H9 (cell line): ENCODE measurements around the gene PYGB. TPM values are rescaled to one million over a fixed set of nuclear protein-coding genes. Genes with fewer than 3 reads are reported as not detected.

Experiments used
- DNase-seq: peaks from one replicate; pipeline ENCODE4 v3.0.0-alpha.2; 2017
- H2AFZ ChIP-seq: one replicate; pipeline ENCODE4 v1.6.1; 2013; ENCODE audit warnings: mild to moderate bottlenecking, low read length, control low read depth, moderate library complexity
- H2AK5ac ChIP-seq: 2 replicates; pipeline ENCODE4 v1.6.1; 2013; ENCODE audit warnings: low read length, control low read depth, mixed read lengths; ENCODE audit not compliant: insufficient read length
- H2BK120ac ChIP-seq: one replicate; pipeline ENCODE4 v1.6.1; 2013; ENCODE audit warnings: low read depth, mild to moderate bottlenecking, low read length, control low read depth, inconsistent platforms; ENCODE audit not compliant: poor library complexity, severe bottlenecking
- H2BK12ac ChIP-seq: 2 replicates; pipeline ENCODE4 v1.6.1; 2013; ENCODE audit warnings: low read length, control low read depth, mixed read lengths, low read depth; ENCODE audit not compliant: insufficient read length
- H2BK15ac ChIP-seq: 2 replicates; pipeline ENCODE4 v1.6.1; 2013; ENCODE audit warnings: low read depth, low read length, control low read depth
- H2BK20ac ChIP-seq: one replicate; pipeline ENCODE4 v1.6.1; 2013; ENCODE audit warnings: low read depth, mild to moderate bottlenecking, low read length, control low read depth, inconsistent platforms; ENCODE audit not compliant: poor library complexity, severe bottlenecking
- H2BK5ac ChIP-seq: 2 replicates; pipeline ENCODE4 v1.6.1; 2013; ENCODE audit warnings: low read length, control low read depth, mixed read lengths; ENCODE audit not compliant: insufficient read length
- H3K14ac ChIP-seq: 2 replicates; pipeline ENCODE4 v1.6.1; 2013; ENCODE audit warnings: low read length, control low read depth; ENCODE audit not compliant: insufficient read depth
- H3K18ac ChIP-seq: 2 replicates; pipeline ENCODE4 v1.6.1; 2013; ENCODE audit warnings: low read depth, mild to moderate bottlenecking, mixed read lengths, low read length, control low read depth; ENCODE audit not compliant: insufficient read length
- H3K23ac ChIP-seq: 2 replicates; pipeline ENCODE4 v1.6.1; 2013; ENCODE audit warnings: low read length, control low read depth, mixed read lengths, low read depth; ENCODE audit not compliant: insufficient read length
- H3K23me2 ChIP-seq: 2 replicates; pipeline ENCODE4 v1.6.1; 2013; ENCODE audit warnings: low read depth, mild to moderate bottlenecking, mixed read lengths, low read length, control low read depth; ENCODE audit not compliant: insufficient read length, poor library complexity, severe bottlenecking
- H3K27ac ChIP-seq: 2 replicates; pipeline ENCODE4 v1.5.1; 2013; ENCODE audit warnings: low read length, control low read depth, mixed read lengths, low read depth; ENCODE audit not compliant: insufficient read length
- H3K27me3 ChIP-seq: 2 replicates; pipeline ENCODE4 v1.6.1; 2013; ENCODE audit warnings: low read length, control low read depth, inconsistent platforms; ENCODE audit not compliant: insufficient read depth
- H3K4ac ChIP-seq: 2 replicates; pipeline ENCODE4 v1.6.1; 2013; ENCODE audit warnings: low read depth, mild to moderate bottlenecking, control low read depth, inconsistent platforms, low read length, moderate library complexity
- H3K4me1 ChIP-seq: 2 replicates; pipeline ENCODE4 v1.6.1; 2013; ENCODE audit warnings: low read length, control low read depth, inconsistent platforms; ENCODE audit not compliant: insufficient read depth
- H3K4me2 ChIP-seq: 2 replicates; pipeline ENCODE4 v1.6.1; 2013; ENCODE audit warnings: low read length, control low read depth, mixed read lengths; ENCODE audit not compliant: insufficient read length, insufficient read depth
- H3K56ac ChIP-seq: 2 replicates; pipeline ENCODE4 v1.6.1; 2013; ENCODE audit warnings: low read depth, mild to moderate bottlenecking, mixed read lengths, low read length, control low read depth; ENCODE audit not compliant: insufficient read length
- H3K79me1 ChIP-seq: 2 replicates; pipeline ENCODE4 v1.6.1; 2013; ENCODE audit warnings: low read depth, mild to moderate bottlenecking, moderate library complexity, low read length, control low read depth, inconsistent platforms; ENCODE audit not compliant: insufficient read depth, poor library complexity, severe bottlenecking
- H3K79me2 ChIP-seq: 2 replicates; pipeline ENCODE4 v1.6.1; 2013; ENCODE audit warnings: low read length, control low read depth, inconsistent platforms; ENCODE audit not compliant: insufficient read depth
- H3K9ac ChIP-seq: 2 replicates; pipeline ENCODE4 v1.6.1; 2013; ENCODE audit warnings: low read length, control low read depth, mixed read lengths; ENCODE audit not compliant: insufficient read length; ENCODE audit errors: extremely low read depth
- H3K9me3 ChIP-seq: one replicate; pipeline ENCODE4 v1.6.1; 2013; ENCODE audit warnings: low read depth, low read length, inconsistent platforms; ENCODE audit not compliant: control insufficient read depth
- H3T11ph ChIP-seq: one replicate; pipeline ENCODE4 v1.6.1; 2013; ENCODE audit warnings: mild to moderate bottlenecking, low read length, control low read depth, inconsistent platforms
- H4K20me1 ChIP-seq: one replicate; pipeline ENCODE4 v1.6.1; 2013; ENCODE audit not compliant: control insufficient read depth, insufficient read length, insufficient read depth
- H4K5ac ChIP-seq: 2 replicates; pipeline ENCODE4 v1.6.1; 2013; ENCODE audit warnings: low read depth, mild to moderate bottlenecking, mixed read lengths, low read length, control low read depth; ENCODE audit not compliant: insufficient read length
- H4K8ac ChIP-seq: replicated peaks from 2 replicates; pipeline ENCODE4 v1.6.1; 2013; ENCODE audit warnings: low read length, control low read depth, mixed read lengths, low read depth; ENCODE audit not compliant: insufficient read length
- H4K91ac ChIP-seq: 2 replicates; pipeline ENCODE4 v1.6.1; 2013; ENCODE audit warnings: low read depth, mild to moderate bottlenecking, moderate library complexity, mixed read lengths, low read length, control low read depth; ENCODE audit not compliant: insufficient read length
- H3K27ac Mint-ChIP-seq, 3 experiments: 2 replicates in 2 of 3; 3 replicates in 1 of 3; pipeline ENCODE4 v1.8.0; 2020 to 2021; ENCODE audit warnings: mixed read lengths in 3 of 3, mild to moderate bottlenecking in 1 of 3, moderate library complexity in 1 of 3
- H3K27me3 Mint-ChIP-seq: 2 replicates; pipeline ENCODE4 v1.8.0; 2021; ENCODE audit warnings: low read depth, mild to moderate bottlenecking, moderate library complexity, mixed read lengths
- H3K36me3 Mint-ChIP-seq, 3 experiments: 2 replicates in 2 of 3; 3 replicates in 1 of 3; pipeline ENCODE4 v1.8.0; 2020 to 2021; ENCODE audit warnings: low read depth in 3 of 3, mixed read lengths in 3 of 3; ENCODE audit not compliant: insufficient read depth in 1 of 3
- H3K4me1 Mint-ChIP-seq, 2 experiments: 2 replicates each; pipeline ENCODE4 v1.8.0; 2020; ENCODE audit warnings: mixed read lengths in 2 of 2
- H3K4me3 Mint-ChIP-seq, 2 experiments: 2 replicates in 1 of 2; 3 replicates in 1 of 2; pipeline ENCODE4 v1.8.0; 2020 to 2021; ENCODE audit warnings: mild to moderate bottlenecking in 2 of 2, mixed read lengths in 2 of 2, moderate library complexity in 1 of 2
- H3K9me3 Mint-ChIP-seq, 2 experiments: 2 replicates in 1 of 2; 3 replicates in 1 of 2; pipeline ENCODE4 v1.8.0; 2020; ENCODE audit warnings: mild to moderate bottlenecking in 2 of 2, mixed read lengths in 2 of 2, moderate library complexity in 1 of 2
- CTCF ChIP-seq: fragments of 200-600 bp; sonication (generic); conservative IDR thresholded peaks from 3 replicates; pipeline ENCODE4 v1.8.0; 2021; ENCODE audit warnings: antibody characterized with exemption, mild to moderate bottlenecking
- WGBS: extraction: QIAGEN DNeasy Blood & Tissue Kit; methylation state at CpG from one replicate; pipeline ENCODE4 v1.1.7; 2013; ENCODE audit warnings: missing lambda C conversion rate, low lambda C conversion rate, mixed read lengths; ENCODE audit not compliant: insufficient read length; ENCODE audit errors: extremely low coverage; 5-methylcytosine and 5-hydroxymethylcytosine counted together
- total RNA-seq: library from RNA; stranded (reverse); gene quantifications from 2 replicates; pipeline ENCODE4 v1.2.1, GENCODE V29; 2021

The PYGB gene
- total RNA-seq, 1 experiment from 2014 or later = 46.9 TPM

GRCh38 chr20:25308671-25309394, 60.9 kb downstream of the PYGB start:
- H4K8ac ChIP-seq = no peak overlapping the region
- no peak for TF ChIP-seq CTCF
- H2BK5ac ChIP-seq = no peak overlapping the region
- no peaks in the 10 kb centered on the region for H3K79me1 ChIP-seq
- H3K4me3 Mint-ChIP-seq = no peak overlapping the region
- no peak overlapping the region for H2BK20ac ChIP-seq
- peaks cover 3% of the 10 kb centered on the region for H4K20me1 ChIP-seq
- H3K23ac ChIP-seq = no peak overlapping the region
- no peak overlapping the region for H3T11ph ChIP-seq
- H3K79me2 ChIP-seq = no peaks in the 10 kb centered on the region
- no peak overlapping the region for H3K4me2 ChIP-seq
- H3K4me1 ChIP-seq = no peaks in the 10 kb centered on the region; the same call in 1 of the 2 replicates
- H2BK12ac ChIP-seq = no peak overlapping the region
- no peak overlapping the region for H3K4ac ChIP-seq
- H3K9ac ChIP-seq = no peak overlapping the region
- H4K5ac ChIP-seq = no peak overlapping the region
- no peak overlapping the region for H3K56ac ChIP-seq
- H3K23me2 ChIP-seq = no peaks in the 10 kb centered on the region
- DNase-seq = no peak
- no peak overlapping the region for H4K91ac ChIP-seq
- H2BK15ac ChIP-seq = no peak overlapping the region
- H3K27ac ChIP-seq = no peak overlapping the region
- peaks cover 15 to 38% (median 30%) of the 10 kb centered on the region in 3 experiments for H3K36me3 Mint-ChIP-seq
- H3K9me3 ChIP-seq = no peaks in the 10 kb centered on the region
- no peaks in the 10 kb centered on the region for H3K27me3 Mint-ChIP-seq
- no peak overlapping the region for H3K18ac ChIP-seq
- no peaks in the 10 kb centered on the region for H3K27me3 ChIP-seq
- no peak overlapping the region for H3K14ac ChIP-seq
- no peak overlapping the region for H2AFZ ChIP-seq
- peaks cover 5 to 6% of the 10 kb centered on the region in 2 experiments for H3K4me1 Mint-ChIP-seq
- H3K27ac Mint-ChIP-seq = peak overlapping the region in 2 of 3 experiments; percentile 28 to 53; a peak in 2 of 7 replicates
- no peak overlapping the region for H2BK120ac ChIP-seq
- WGBS = no CpG with 5 or more reads among the region's 17 CpGs
- H3K9me3 Mint-ChIP-seq = peaks cover 4 to 5% of the 10 kb centered on the region in 2 experiments; a peak in 4 of 5 replicates
- H2AK5ac ChIP-seq = no peak overlapping the region
